Fibroblast of lung (primary cell): ENCODE measurements around the gene KIF1A. TPM values are rescaled to one million over a fixed set of nuclear protein-coding genes. Genes with fewer than 3 reads are reported as not detected.

Experiments
- DNase-seq, 2 donors: peaks; one replicate each; pipeline versions ENCODE4 v3.0.0 to v3.0.0-alpha.2; 2010; ENCODE audit warnings: low read depth in 2 of 2
- H2AFZ ChIP-seq: 2 replicates; pipeline ENCODE4 v1.5.1; 2012; ENCODE audit warnings: low read length, control low read depth, inconsistent platforms
- H3K27ac ChIP-seq: 2 replicates; pipeline ENCODE4 v1.5.1; 2011; ENCODE audit warnings: low read length, control low read depth; ENCODE audit not compliant: insufficient read depth
- H3K27me3 ChIP-seq: 2 replicates; pipeline ENCODE4 v1.5.1; 2011; ENCODE audit warnings: mild to moderate bottlenecking, low read length; ENCODE audit not compliant: control insufficient read depth, insufficient read depth
- H3K36me3 ChIP-seq: 2 replicates; pipeline ENCODE4 v1.5.1; 2011; ENCODE audit warnings: low read length; ENCODE audit not compliant: control insufficient read depth, insufficient read depth
- H3K4me1 ChIP-seq: 2 replicates; pipeline ENCODE4 v1.5.1; 2011; ENCODE audit warnings: low read length; ENCODE audit not compliant: control insufficient read depth, insufficient read depth; ENCODE audit errors: extremely low read depth
- H3K4me2 ChIP-seq: 2 replicates; pipeline ENCODE4 v1.5.1; 2011; ENCODE audit warnings: low read length, control low read depth; ENCODE audit not compliant: insufficient read depth; ENCODE audit errors: extremely low read depth
- H3K4me3 ChIP-seq, 4 experiments: fragments of 200-600 bp in 1 of 4; sonication (generic) in 1 of 4; replicated peaks in 1 of 4; 2 replicates each; pipeline ENCODE4 v1.5.1; 2011 to 2016; ENCODE audit warnings: low read length in 4 of 4, low read depth in 3 of 4, mild to moderate bottlenecking in 3 of 4, control low read depth in 2 of 4, inconsistent platforms in 1 of 4, mixed read lengths in 1 of 4; ENCODE audit not compliant: insufficient read depth in 1 of 4; ENCODE audit errors: control extremely low read depth in 1 of 4
- H3K79me2 ChIP-seq: 2 replicates; pipeline ENCODE4 v1.5.1; 2012; ENCODE audit warnings: mild to moderate bottlenecking, low read length, inconsistent platforms; ENCODE audit not compliant: control insufficient read depth, insufficient read depth
- H3K9ac ChIP-seq: 2 replicates; pipeline ENCODE4 v1.5.1; 2011; ENCODE audit warnings: mild to moderate bottlenecking, low read length, control low read depth; ENCODE audit not compliant: insufficient read depth
- H3K9me3 ChIP-seq: 2 replicates; pipeline ENCODE4 v1.5.1; 2012; ENCODE audit warnings: low read depth, low read length; ENCODE audit not compliant: control insufficient read depth, insufficient read depth
- H4K20me1 ChIP-seq: 2 replicates; pipeline ENCODE4 v1.5.1; 2011; ENCODE audit warnings: low read length; ENCODE audit not compliant: control insufficient read depth, insufficient read depth; ENCODE audit errors: extremely low read depth
- CTCF ChIP-seq, 2 donors: IDR thresholded peaks in 1 of 2; conservative IDR thresholded peaks in 1 of 2; 1 replicate in 1 of 2; 2 replicates in 1 of 2; pipeline ENCODE4 v1.5.1; 2011 to 2012; ENCODE audit warnings: low read length in 2 of 2, control low read depth in 1 of 2, inconsistent platforms in 1 of 2, low read depth in 1 of 2, mild to moderate bottlenecking in 1 of 2
- EZH2 ChIP-seq: IDR thresholded peaks from 2 replicates; pipeline ENCODE4 v1.5.1; 2012; ENCODE audit warnings: low read length, control low read depth, mild to moderate bottlenecking; ENCODE audit errors: missing control alignments
- polyA plus RNA-seq, 2 donors: library from polyadenylated mRNA; depleted of rRNA in 1 of 2; stranded (reverse) in 1 of 2; unstranded in 1 of 2; fragments of >200 nt; gene quantifications; 2 replicates each; pipeline ENCODE4 v1.2.1, GENCODE V29; 2011 to 2012; ENCODE audit warnings: missing spikeins in 1 of 2
- total RNA-seq: library from RNA; depleted of rRNA; stranded (reverse); fragments of >200 nt; gene quantifications from 2 replicates; pipeline ENCODE4 v1.2.1, GENCODE V29; 2014

The KIF1A gene
- total and polyA plus RNA-seq, 2 donors (not counting 1 experiment from before 2014, with no cell fraction given): 0.05 TPM; not detected in 1

GRCh38 chr2:240720686-240721595 lies 99.1 kb downstream of the KIF1A start:
- Histone ChIP-seq H3K27ac (no peak overlapping the region), H3K27me3 (no peaks in the 10 kb centered on the region), H3K79me2 (no peaks in the 10 kb centered on the region), H2AFZ (no peak overlapping the region), H3K9ac (no peak overlapping the region), H3K4me3 (no peak overlapping the region), H3K36me3 (no peaks in the 10 kb centered on the region), H3K9me3 (no peaks in the 10 kb centered on the region), H3K4me2 (no peak overlapping the region), H3K4me1 (no peaks in the 10 kb centered on the region), H4K20me1 (no peaks in the 10 kb centered on the region)
- TF ChIP-seq CTCF (conservative IDR thresholded peaks at IDR 0.05 in 1 of 2, IDR thresholded peaks at IDR 0.05 in 1 of 2; ENCODE audit: low read depth in 1 of 2, low read length in 2 of 2) (no peak), EZH2 (no peak)
- no peak for DNase-seq

GRCh38 chr2:240719676-240720545 lies 100.1 kb downstream of the KIF1A start:
- no peak overlapping the region for H3K4me2 ChIP-seq
- no peaks in the 10 kb centered on the region for H4K20me1 ChIP-seq
- no peak overlapping the region for H2AFZ ChIP-seq
- TF ChIP-seq EZH2: no peak
- TF ChIP-seq CTCF (conservative IDR thresholded peaks at IDR 0.05 in 1 of 2, IDR thresholded peaks at IDR 0.05 in 1 of 2; ENCODE audit: low read depth in 1 of 2, low read length in 2 of 2): no peak
- no peak for DNase-seq
- no peaks in the 10 kb centered on the region for H3K4me1 ChIP-seq
- no peaks in the 10 kb centered on the region for H3K9me3 ChIP-seq
- no peaks in the 10 kb centered on the region for H3K79me2 ChIP-seq
- no peak overlapping the region for H3K9ac ChIP-seq
- H3K36me3 ChIP-seq: no peaks in the 10 kb centered on the region
- no peak overlapping the region for H3K4me3 ChIP-seq
- H3K27me3 ChIP-seq: no peaks in the 10 kb centered on the region
- no peak overlapping the region for H3K27ac ChIP-seq

- H4K20me1 ChIP-seq: no peaks in the 10 kb centered on the region
- H3K27me3 ChIP-seq: no peaks in the 10 kb centered on the region
- no peaks in the 10 kb centered on the region for H3K4me1 ChIP-seq
- H3K9ac ChIP-seq: no peak overlapping the region
- no peaks in the 10 kb centered on the region for H3K9me3 ChIP-seq
- no peak overlapping the region for H3K4me3 ChIP-seq
- H3K36me3 ChIP-seq: no peaks in the 10 kb centered on the region
- no peak for TF ChIP-seq CTCF (conservative IDR thresholded peaks at IDR 0.05 in 1 of 2, IDR thresholded peaks at IDR 0.05 in 1 of 2; ENCODE audit: low read depth in 1 of 2, low read length in 2 of 2)
- TF ChIP-seq EZH2: no peak
- no peaks in the 10 kb centered on the region for H3K79me2 ChIP-seq
- DNase-seq: no peak
- no peak overlapping the region for H3K27ac ChIP-seq
- H3K4me2 ChIP-seq: no peak overlapping the region
- H2AFZ ChIP-seq: no peak overlapping the region
Observed at GRCh38 chr2:240718896-240719490, 101.0 kb downstream of the KIF1A start.
